Epithelial cell of proximal tubule (primary cell): ENCODE measurements around the gene TNIK. TPM values are rescaled to one million over a fixed set of nuclear protein-coding genes. Genes with fewer than 3 reads are reported as not detected.

Experiments
- DNase-seq: peaks from one replicate; pipeline ENCODE4 v3.0.0-alpha.2; 2011; ENCODE audit warnings: low read depth
- H3K4me3 ChIP-seq: 2 replicates; pipeline ENCODE4 v1.5.1; 2011; ENCODE audit warnings: low read depth, mild to moderate bottlenecking, low read length
- total RNA-seq: library from RNA; depleted of rRNA; stranded (reverse); fragments of >200 nt; gene quantifications from 2 replicates; pipeline ENCODE4 v1.2.3, GENCODE V29; 2015
- TF ChIP-seq, protein P1 (sequence below): conservative IDR thresholded peaks from 2 replicates; pipeline ENCODE4 v1.5.1; 2012; ENCODE audit warnings: low read depth, mild to moderate bottlenecking, low read length

Gene TNIK
- total RNA-seq, 1 donor from 2014 or later, result 11.8 TPM

DNA sequence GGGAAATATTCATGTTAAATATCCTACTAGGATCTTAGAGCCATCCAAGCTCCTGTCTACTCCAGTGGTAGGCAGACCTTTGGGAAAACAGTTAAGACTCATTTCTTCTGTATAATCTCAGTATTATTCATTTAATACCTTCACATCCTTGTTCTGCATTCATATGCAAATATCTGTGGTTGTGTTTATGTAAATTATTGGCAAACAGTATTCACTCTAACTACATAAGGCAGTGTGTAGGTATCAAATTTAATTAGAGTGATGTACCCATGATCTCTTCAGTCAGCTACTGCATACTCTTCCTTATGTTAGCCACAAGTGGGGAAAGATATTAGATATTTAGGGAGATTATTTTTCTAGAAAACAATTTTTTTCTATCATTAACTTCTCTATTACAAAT lies 232.8 kb downstream of the TNIK start:
- no peak for DNase-seq
- no peak overlapping the region for H3K4me3 ChIP-seq
- TF ChIP-seq, protein P1, sequence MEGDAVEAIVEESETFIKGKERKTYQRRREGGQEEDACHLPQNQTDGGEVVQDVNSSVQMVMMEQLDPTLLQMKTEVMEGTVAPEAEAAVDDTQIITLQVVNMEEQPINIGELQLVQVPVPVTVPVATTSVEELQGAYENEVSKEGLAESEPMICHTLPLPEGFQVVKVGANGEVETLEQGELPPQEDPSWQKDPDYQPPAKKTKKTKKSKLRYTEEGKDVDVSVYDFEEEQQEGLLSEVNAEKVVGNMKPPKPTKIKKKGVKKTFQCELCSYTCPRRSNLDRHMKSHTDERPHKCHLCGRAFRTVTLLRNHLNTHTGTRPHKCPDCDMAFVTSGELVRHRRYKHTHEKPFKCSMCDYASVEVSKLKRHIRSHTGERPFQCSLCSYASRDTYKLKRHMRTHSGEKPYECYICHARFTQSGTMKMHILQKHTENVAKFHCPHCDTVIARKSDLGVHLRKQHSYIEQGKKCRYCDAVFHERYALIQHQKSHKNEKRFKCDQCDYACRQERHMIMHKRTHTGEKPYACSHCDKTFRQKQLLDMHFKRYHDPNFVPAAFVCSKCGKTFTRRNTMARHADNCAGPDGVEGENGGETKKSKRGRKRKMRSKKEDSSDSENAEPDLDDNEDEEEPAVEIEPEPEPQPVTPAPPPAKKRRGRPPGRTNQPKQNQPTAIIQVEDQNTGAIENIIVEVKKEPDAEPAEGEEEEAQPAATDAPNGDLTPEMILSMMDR, result no peak

DNA sequence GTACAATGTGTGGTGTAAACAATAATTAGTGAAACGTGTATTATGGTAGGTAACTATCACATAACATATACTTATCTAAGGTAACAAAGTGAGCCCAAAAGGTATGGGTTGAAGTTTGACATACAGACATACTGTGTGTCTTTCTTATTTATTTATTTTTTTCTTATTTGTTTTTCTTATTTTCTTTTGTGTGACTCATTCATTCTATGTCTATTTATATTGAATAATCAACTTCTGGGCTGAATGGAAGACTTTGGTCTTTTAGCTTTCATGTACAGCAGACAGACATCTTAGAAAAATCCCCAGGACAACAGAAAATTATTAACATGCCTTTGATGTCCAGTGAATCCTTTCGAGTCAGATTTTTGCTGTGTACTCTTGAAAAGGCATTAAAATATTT lies 233.4 kb downstream of the TNIK start:
- TF ChIP-seq, protein P1, result no peak
- no peak for DNase-seq
- no peak overlapping the region for H3K4me3 ChIP-seq

DNA sequence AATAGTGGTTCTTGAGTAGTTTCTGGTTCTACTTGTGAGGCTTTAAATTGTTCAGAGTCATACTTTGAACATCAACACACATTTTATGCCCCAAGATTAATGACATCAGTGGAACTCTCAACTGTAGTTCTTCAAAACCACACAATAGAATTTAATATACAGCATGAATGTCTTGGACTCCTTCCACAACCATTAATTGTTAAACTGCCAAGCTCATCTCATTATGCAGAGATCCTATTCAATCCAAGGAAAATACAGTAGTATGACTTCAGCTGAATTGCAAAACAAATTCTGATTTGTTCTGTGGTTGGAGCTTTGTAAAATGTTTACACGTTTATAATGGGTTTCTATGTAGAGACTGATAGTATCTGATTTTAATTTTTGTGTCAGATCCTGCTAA lies 234.5 kb downstream of the TNIK start:
- DNase-seq, result no peak
- TF ChIP-seq, protein P1, result no peak
- no peak overlapping the region for H3K4me3 ChIP-seq

GRCh38 chr3:171225165-171225564 lies 235.0 kb downstream of the TNIK start:
- TF ChIP-seq, protein P1, result no peak
- no peak overlapping the region for H3K4me3 ChIP-seq
- DNase-seq, result no peak

GRCh38 chr3:171223396-171223795 lies 236.8 kb downstream of the TNIK start:
- no peak overlapping the region for H3K4me3 ChIP-seq
- TF ChIP-seq, protein P1, result no peak
- DNase-seq, result no peak

DNA sequence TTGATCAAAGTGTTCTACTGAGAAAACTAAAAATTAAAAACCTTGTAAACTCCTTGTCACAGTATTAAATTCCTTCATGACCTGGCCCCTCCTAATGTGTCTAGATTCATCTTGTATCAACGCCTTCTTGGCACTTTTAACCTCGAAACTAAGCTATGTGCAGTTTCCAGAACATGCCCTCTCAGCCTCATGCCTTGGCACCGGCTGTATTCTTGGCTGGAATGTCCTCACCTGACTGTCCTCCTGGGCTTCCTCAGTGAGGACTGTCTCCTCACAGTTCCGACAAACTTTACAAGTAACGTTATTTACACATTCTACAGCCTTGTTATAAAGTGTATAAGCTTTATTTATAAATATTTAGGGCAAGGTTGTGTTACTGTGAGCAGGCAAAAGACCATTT lies 237.2 kb downstream of the TNIK start:
- DNase-seq, result no peak
- H3K4me3 ChIP-seq, result no peak overlapping the region
- TF ChIP-seq, protein P1, result no peak

DNA sequence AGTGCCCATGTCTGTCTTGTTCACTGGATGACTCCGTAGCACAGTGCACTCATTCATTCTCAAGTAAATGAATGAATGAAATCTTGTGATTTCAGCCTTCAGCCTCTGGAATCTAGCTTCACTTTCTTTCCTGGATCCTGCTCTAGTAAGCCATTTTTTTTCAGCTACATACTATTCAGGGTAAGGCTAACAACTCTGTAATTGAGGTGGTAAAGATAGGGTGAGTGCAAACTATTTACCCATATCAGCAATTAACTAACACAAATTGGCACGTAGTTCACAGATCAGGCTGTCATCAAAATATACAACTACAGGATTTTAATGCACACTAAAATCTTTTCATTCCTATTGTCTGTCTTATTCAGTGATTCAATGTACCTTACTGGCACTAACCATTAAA lies 238.6 kb downstream of the TNIK start:
- H3K4me3 ChIP-seq, result no peak overlapping the region
- TF ChIP-seq, protein P1, result no peak
- no peak for DNase-seq
